GM12891 (cell line): Measurements from ENCODE around the gene PFDN6.

Experiments used
- PAX5 ChIP-seq: IDR thresholded peaks from 2 replicates; pipeline ENCODE4 v1.6.1; 2011; ENCODE audit warnings: low read length, moderate library complexity, mild to moderate bottlenecking; ENCODE audit not compliant: insufficient read depth, severe bottlenecking
- POLR2A ChIP-seq: IDR thresholded peaks from 2 replicates; pipeline ENCODE4 v1.6.1; 2011; ENCODE audit warnings: low read depth, low read length, control low read depth
- POLR2AphosphoS5 ChIP-seq: IDR thresholded peaks from 2 replicates; pipeline ENCODE4 v1.6.1; 2011; ENCODE audit warnings: low read depth, low read length, control low read depth
- POU2F2 ChIP-seq: IDR thresholded peaks from 2 replicates; pipeline ENCODE4 v1.6.1; 2011; ENCODE audit warnings: low read depth, mild to moderate bottlenecking, control low read depth, low read length, moderate library complexity
- SPI1 ChIP-seq: IDR thresholded peaks from 2 replicates; pipeline ENCODE4 v1.6.1; 2011; ENCODE audit warnings: low read depth, low read length, control low read depth
- TAF1 ChIP-seq: IDR thresholded peaks from 2 replicates; pipeline ENCODE4 v1.6.1; 2011; ENCODE audit warnings: low read depth, low read length, control low read depth

DNA sequence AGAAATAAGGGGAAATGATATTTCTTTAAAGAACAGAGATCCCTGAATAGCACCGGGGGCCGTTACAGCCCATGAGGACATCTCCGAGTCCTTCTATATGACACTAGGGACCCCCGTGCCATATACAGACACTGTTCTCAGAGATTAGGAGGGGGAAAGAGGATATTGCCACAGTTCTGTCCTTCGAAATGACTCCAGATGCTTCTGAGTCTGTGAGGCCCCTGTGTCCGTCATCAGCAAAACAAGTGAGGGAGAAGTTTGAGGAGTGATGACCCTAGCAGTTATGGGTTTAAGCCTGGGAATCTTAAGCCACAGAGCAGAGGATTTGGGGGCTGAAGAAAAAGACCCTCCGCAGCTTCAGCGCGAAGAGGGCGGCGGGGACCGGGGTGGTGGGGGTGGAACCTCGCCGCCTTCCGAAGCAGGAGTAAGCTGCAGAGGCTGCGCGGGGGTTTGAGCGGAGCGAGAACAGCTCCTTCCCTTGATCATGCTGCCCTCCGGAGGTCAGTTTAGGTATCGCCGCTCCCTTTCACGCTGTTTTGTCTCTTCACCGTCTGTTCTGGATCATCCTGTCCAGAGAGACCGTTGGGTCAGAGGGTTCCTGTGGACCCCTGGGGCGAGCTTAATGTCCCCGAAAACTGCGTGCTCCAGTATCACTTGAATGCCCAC is 41.3 kb upstream of the PFDN6 start:
- TF ChIP-seq POLR2A (no peak), POLR2AphosphoS5 (no peak), TAF1 (no peak), SPI1 (no peak), POU2F2 (no peak), PAX5 (no peak)
